22Rv1 (cell line): ENCODE measurements around the gene PTBP1.

Experiments
- H3K27ac ChIP-seq: fragments of 450-650 bp; 2 replicates; pipeline ENCODE4 v1.5.1; 2017
- ZFX ChIP-seq: fragments of 450-650 bp; IDR thresholded peaks from 2 replicates; pipeline ENCODE4 v1.6.1; 2017; ENCODE audit warnings: antibody characterized with exemption, borderline replicate concordance
- TF ChIP-seq, protein P1 (sequence below): fragments of 450-650 bp; IDR thresholded peaks from 2 replicates; pipeline ENCODE4 v1.5.1; 2017; ENCODE audit warnings: mild to moderate bottlenecking

PTBP1 gene

DNA sequence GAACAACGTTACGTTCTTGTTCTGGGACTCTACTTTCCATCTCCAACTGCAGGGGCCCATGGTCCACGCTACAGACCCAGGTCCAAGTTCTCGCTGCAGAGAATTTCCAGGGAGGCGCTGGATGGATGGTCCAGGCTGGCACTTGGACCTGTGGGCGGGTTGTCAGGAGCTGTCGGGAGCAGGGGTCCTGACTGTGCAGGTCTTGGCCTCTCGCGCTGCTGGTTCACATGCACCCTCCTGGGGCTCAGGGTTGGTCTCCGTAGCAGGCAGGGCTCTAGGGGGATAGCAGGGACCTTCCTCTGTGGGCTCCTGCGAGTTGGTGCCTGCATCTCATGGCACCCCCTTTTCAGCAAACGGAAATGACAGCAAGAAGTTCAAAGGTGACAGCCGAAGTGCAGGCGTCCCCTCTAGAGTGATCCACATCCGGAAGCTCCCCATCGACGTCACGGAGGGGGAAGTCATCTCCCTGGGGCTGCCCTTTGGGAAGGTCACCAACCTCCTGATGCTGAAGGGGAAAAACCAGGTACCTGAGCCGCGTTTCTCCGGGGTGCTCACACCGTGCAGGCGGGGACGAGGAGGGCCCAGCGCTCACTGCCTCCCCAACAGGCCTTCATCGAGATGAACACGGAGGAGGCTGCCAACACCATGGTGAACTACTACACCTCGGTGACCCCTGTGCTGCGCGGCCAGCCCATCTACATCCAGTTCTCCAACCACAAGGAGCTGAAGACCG is 6.6 kb downstream of the PTBP1 start:
- no peak overlapping the region for H3K27ac ChIP-seq
- no peak for TF ChIP-seq ZFX
- TF ChIP-seq, protein P1, sequence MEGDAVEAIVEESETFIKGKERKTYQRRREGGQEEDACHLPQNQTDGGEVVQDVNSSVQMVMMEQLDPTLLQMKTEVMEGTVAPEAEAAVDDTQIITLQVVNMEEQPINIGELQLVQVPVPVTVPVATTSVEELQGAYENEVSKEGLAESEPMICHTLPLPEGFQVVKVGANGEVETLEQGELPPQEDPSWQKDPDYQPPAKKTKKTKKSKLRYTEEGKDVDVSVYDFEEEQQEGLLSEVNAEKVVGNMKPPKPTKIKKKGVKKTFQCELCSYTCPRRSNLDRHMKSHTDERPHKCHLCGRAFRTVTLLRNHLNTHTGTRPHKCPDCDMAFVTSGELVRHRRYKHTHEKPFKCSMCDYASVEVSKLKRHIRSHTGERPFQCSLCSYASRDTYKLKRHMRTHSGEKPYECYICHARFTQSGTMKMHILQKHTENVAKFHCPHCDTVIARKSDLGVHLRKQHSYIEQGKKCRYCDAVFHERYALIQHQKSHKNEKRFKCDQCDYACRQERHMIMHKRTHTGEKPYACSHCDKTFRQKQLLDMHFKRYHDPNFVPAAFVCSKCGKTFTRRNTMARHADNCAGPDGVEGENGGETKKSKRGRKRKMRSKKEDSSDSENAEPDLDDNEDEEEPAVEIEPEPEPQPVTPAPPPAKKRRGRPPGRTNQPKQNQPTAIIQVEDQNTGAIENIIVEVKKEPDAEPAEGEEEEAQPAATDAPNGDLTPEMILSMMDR: no peak

DNA sequence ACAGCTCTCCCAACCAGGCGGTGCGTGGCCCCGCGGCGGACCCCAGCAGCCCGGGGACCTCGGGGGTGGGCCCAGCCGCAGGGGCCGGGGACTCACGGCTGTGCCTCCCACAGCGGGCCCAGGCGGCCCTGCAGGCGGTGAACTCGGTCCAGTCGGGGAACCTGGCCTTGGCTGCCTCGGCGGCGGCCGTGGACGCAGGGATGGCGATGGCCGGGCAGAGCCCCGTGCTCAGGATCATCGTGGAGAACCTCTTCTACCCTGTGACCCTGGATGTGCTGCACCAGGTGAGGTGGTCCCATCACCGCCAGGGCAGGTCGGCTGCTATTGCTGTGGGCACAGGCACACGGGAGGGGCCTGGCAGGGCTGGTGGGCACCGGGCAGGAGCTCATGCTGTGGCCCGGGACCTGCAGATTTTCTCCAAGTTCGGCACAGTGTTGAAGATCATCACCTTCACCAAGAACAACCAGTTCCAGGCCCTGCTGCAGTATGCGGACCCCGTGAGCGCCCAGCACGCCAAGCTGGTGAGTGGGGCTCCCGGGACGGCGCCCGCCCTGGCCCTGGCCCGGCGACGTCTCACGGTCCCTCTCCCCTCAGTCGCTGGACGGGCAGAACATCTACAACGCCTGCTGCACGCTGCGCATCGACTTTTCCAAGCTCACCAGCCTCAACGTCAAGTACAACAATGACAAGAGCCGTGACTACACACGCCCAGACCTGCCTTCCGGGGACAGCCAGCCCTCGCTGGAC is 7.3 kb downstream of the PTBP1 start:
- H3K27ac ChIP-seq: no peak overlapping the region
- TF ChIP-seq, protein P1: no peak
- no peak for TF ChIP-seq ZFX

DNA sequence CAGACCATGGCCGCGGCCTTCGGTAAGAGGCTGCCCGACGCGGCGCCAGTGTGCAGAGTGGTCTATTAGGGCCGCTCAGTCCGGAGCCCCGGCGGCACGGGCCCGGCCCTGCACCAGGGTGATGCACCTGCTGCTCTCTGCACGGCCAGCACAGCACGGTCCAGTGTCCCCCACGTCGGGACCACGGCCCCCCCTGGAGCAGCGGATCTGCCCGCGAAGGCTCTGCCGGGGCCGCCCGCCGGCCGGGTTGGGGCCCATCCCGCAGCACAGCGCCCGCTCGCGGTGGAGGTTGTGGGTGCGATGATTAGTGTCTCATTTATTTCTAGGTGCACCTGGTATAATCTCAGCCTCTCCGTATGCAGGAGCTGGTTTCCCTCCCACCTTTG is 7.9 kb downstream of the PTBP1 start:
- TF ChIP-seq ZFX: no peak
- TF ChIP-seq, protein P1: no peak
- no peak overlapping the region for H3K27ac ChIP-seq

DNA sequence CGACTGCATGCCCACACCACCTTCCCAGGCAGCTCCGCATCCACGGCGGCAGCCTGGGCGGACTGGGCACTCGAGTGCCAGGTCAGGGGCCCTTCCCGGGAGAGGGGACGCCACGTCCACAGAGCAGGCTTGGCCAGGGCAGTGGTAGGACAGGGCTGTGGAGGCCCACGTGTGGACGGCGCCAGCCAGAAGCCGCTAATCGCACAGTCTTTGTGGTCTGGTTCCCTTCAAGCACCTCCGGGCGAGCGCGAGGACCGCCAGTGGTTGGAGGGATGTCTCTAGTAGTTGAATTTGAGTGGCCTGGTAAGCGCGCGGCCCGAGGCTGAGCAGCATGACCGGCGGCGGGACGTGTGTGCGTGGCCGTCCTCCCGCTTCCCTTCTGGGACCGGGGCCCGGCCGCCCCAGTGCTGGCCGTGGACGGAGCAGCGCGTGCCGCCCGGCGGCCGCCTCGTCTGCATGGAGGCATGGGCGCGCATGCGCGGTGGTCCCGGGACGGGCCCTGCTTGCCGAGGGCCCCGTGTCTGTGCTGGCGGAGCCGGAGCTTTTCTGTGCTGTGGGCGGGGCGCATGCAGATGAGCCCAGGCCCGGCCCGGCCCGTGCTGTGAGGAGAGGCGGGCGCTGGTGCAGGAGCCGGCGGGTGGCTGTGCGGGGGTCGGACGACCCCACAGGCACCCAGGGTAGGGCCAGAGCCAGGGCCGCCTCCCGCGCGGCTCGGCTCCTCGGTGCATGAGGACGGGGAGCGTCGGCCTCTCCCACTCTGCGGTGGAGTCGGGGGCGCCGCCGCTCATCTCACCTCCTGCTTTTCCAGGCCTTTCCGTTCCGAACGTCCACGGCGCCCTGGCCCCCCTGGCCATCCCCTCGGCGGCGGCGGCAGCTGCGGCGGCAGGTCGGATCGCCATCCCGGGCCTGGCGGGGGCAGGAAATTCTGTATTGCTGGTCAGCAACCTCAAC is 8.6 kb downstream of the PTBP1 start:
- no peak overlapping the region for H3K27ac ChIP-seq
- TF ChIP-seq ZFX: no peak
- TF ChIP-seq, protein P1: no peak

DNA sequence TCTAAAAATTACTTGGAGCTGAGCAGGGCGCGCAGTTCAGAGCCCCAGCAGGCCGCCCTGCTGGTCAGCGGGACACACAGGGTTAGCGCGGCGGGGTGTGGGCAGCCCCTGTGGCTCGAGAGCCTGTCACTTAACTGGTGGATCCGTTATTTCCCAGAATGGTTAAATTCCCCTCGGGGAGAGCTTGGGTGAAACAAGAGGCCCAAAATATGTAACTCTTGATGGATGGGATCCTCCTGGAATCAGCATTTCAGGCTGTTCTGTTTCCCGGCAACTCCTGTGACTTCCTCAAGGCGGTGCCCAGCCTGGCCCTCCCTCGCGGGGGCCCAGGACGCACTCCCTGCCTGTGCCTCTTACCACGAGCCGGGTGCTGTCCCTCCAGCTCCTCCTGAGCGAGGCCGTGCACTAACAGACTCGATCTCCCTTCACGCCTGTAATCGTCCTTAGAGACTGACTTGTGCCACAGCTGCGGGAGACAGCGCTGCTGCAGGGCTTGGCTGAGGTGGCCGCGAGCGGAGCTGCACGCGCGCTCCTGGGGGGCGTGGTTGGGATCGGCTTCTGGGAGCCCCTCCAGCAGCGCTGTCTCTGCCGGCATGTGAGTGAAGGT is 9.7 kb downstream of the PTBP1 start:
- no peak overlapping the region for H3K27ac ChIP-seq
- TF ChIP-seq, protein P1: no peak
- no peak for TF ChIP-seq ZFX

DNA sequence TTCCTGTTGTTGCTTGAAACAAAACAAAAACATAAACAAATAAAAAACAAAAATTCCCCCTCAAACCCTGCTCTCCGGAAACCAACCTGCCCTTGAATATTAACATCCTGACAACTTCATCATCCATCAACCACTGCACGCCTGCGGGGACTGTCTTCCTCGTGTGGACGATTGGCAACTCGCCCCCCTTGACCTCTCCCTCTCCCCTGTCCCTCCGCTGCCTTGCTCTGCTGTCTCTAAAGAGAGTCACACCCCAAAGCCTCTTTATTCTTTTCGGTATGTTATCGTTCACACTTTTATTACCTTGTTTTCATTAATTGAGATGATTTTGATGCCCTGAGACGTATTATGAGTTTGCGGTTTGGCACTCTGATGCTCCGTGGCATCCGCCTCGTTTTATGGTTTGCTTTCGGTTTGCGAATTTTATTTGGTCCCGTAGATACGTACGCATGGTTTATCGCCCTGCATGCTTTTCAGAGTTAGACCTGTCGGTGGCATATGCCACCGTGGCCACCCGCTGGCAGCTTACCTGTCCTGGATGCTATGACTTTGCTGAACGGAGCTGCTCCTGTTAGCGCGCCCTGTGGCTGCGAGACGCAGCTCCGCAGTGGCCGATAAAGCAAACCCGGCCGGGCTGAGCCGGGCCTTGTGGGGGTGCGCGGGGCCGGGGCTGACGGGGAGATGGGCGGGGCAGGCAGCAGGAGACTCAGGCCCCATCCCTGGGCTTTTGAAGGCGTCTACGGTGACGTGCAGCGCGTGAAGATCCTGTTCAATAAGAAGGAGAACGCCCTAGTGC is 10.6 kb downstream of the PTBP1 start:
- TF ChIP-seq, protein P1: no peak
- TF ChIP-seq ZFX: no peak

More for the DNA sequence above, 10.6 kb downstream of the PTBP1 start:
- no peak overlapping the region for H3K27ac ChIP-seq
